Measurements from ENCODE around the gene DNAJC4. TPM values are rescaled to one million over a fixed set of nuclear protein-coding genes. Genes with fewer than 3 reads are reported as not detected.

DNAJC4 gene
- total RNA-seq, 3 donors from 2014 or later: 23.6 to 33.5 (median 32.6) TPM

DNA sequence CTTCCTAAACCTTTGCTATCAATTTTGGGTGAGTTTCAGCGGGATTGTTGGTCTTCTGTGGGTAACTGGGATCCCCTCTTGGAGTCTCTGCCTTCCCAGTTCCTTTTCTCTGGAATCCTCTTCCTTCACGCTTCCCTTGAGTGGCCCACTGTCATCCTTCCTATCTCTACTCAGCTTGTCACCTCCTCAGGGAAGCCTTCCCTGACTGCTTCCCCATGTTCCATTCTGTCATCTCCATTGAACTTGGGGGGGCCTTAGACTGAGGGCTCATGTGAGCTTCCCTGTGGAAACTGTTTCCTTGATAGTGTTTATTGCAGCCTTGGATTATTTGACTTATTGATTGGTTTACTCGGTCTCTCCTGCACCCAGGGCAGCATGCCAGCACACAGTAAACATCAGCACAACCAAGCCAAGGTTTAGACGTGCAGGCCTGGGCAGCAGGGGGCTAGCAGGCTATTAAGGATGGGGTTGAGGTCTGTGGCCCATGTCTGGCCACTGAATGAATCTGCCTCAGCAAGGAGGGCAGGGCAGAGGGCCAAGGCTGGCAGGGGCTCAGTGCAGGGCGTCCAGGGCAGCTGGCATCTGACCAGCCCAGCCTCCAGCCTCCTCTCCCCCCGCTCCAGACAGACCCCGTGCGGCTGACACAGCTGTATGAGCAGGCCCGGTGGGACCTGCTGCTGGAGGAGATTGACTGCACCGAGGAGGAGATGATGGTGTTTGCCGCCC is 11.6 kb upstream of the DNAJC4 start:
- Histone ChIP-seq H3K27me3 (no peaks in the 10 kb centered on the region), H3K4me1 (no peaks in the 10 kb centered on the region), H3K36me3 (no peaks in the 10 kb centered on the region), H3K4me3 (no peak overlapping the region), H3K9me3 (no peaks in the 10 kb centered on the region), H3K27ac (no peak overlapping the region)
- DNase-seq (ENCODE audit: low spot score in 2 of 2): no peak
- intact Hi-C loops (cut with DNase I; ENCODE audit: low total_unique reads): no loop called here
- TF ChIP-seq, protein P1, sequence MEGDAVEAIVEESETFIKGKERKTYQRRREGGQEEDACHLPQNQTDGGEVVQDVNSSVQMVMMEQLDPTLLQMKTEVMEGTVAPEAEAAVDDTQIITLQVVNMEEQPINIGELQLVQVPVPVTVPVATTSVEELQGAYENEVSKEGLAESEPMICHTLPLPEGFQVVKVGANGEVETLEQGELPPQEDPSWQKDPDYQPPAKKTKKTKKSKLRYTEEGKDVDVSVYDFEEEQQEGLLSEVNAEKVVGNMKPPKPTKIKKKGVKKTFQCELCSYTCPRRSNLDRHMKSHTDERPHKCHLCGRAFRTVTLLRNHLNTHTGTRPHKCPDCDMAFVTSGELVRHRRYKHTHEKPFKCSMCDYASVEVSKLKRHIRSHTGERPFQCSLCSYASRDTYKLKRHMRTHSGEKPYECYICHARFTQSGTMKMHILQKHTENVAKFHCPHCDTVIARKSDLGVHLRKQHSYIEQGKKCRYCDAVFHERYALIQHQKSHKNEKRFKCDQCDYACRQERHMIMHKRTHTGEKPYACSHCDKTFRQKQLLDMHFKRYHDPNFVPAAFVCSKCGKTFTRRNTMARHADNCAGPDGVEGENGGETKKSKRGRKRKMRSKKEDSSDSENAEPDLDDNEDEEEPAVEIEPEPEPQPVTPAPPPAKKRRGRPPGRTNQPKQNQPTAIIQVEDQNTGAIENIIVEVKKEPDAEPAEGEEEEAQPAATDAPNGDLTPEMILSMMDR (IDR thresholded peaks at IDR 0.05): no peak
- no peak for TF ChIP-seq POLR2A (IDR thresholded peaks at IDR 0.05)
- no peak for TF ChIP-seq POLR2AphosphoS5 (IDR thresholded peaks at IDR 0.05)

DNA sequence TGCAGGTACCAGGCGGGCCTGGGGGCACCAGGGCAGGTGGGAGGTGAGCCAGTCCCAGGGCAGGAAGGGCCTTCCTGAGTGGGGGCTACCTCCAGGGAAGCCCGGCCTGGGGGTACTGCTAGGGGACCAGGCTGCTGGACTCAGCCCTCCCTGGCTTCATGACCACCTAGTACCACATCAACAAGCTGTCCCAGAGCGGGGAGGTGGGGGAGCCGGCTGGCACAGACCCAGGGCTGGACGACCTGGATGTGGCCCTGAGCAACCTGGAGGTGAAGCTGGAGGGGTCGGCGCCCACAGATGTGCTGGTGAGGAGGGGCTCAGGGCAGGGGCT is 11.0 kb upstream of the DNAJC4 start:
- no peaks in the 10 kb centered on the region for H3K27me3 ChIP-seq
- DNase-seq (ENCODE audit: low spot score in 2 of 2): no peak
- no peak overlapping the region for H3K27ac ChIP-seq
- H3K4me3 ChIP-seq: no peak overlapping the region
- TF ChIP-seq POLR2A (IDR thresholded peaks at IDR 0.05): no peak
- TF ChIP-seq, protein P1 (IDR thresholded peaks at IDR 0.05): no peak
- no peak for TF ChIP-seq POLR2AphosphoS5 (IDR thresholded peaks at IDR 0.05)
- no peaks in the 10 kb centered on the region for H3K9me3 ChIP-seq
- no peaks in the 10 kb centered on the region for H3K36me3 ChIP-seq
- no peaks in the 10 kb centered on the region for H3K4me1 ChIP-seq
- intact Hi-C loops (cut with DNase I; ENCODE audit: low total_unique reads): no loop called here

DNA sequence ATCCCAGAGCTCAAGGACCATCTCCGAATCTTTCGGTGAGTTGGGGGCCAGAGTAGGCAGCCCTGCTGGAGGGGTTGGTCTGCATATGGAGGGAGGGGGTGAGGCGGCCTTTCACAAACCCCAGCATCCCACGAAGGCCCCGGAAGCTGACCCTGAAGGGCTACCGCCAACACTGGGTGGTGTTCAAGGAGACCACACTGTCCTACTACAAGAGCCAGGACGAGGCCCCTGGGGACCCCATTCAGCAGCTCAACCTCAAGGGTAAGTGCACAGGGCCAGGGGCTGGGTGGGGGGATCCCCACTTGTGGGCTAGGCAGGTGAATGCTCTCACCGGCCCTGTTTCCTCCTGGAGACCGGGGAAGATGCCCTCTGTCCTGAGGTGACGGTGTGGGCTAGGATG is 10.6 kb upstream of the DNAJC4 start:
- Histone ChIP-seq H3K27me3 (no peaks in the 10 kb centered on the region), H3K4me3 (no peak overlapping the region), H3K36me3 (no peaks in the 10 kb centered on the region), H3K9me3 (no peaks in the 10 kb centered on the region), H3K27ac (no peak overlapping the region), H3K4me1 (no peaks in the 10 kb centered on the region)
- TF ChIP-seq POLR2AphosphoS5 (IDR thresholded peaks at IDR 0.05) (no peak), POLR2A (IDR thresholded peaks at IDR 0.05) (no peak)
- TF ChIP-seq, protein P1 (IDR thresholded peaks at IDR 0.05): no peak
- intact Hi-C loops (cut with DNase I; ENCODE audit: low total_unique reads): no loop called here
- no peak for DNase-seq (ENCODE audit: low spot score in 2 of 2)

DNA sequence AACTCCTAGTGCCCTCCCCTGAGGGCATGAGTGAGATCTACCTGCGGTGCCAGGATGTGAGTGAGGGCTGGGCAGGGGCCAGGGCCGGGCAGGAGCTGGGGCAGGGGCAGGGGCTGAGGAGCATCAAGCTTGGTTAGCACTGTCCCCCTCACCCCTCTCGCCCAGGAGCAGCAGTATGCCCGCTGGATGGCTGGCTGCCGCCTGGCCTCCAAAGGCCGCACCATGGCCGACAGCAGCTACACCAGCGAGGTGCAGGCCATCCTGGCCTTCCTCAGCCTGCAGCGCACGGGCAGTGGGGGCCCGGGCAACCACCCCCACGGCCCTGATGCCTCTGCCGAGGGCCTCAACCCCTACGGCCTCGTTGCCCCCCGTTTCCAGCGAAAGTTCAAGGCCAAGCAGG is 10.1 kb upstream of the DNAJC4 start:
- TF ChIP-seq POLR2A (IDR thresholded peaks at IDR 0.05): no peak
- TF ChIP-seq, protein P1 (IDR thresholded peaks at IDR 0.05): no peak
- no peak for TF ChIP-seq POLR2AphosphoS5 (IDR thresholded peaks at IDR 0.05)
- H3K36me3 ChIP-seq: no peaks in the 10 kb centered on the region

DNA sequence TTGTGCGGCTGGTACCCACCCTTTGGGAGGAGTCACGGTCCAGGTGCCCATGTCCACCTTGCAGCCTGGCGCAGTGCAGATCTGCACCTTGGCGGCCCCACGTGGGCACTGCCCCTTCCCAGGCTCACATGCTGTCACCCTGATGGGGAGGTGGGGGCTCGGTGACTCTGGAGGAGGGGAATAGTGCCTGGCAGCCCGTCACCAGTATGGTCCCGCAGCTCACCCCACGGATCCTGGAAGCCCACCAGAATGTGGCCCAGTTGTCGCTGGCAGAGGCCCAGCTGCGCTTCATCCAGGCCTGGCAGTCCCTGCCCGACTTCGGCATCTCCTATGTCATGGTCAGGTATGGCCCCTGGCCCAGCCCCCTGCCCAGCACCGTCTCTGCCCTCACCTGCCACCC is 9.6 kb upstream of the DNAJC4 start:
- TF ChIP-seq POLR2AphosphoS5 (IDR thresholded peaks at IDR 0.05) (no peak), POLR2A (IDR thresholded peaks at IDR 0.05) (no peak)
- TF ChIP-seq, protein P1 (IDR thresholded peaks at IDR 0.05): no peak
- H3K36me3 ChIP-seq: no peaks in the 10 kb centered on the region

More for the DNA sequence above, 10.1 kb upstream of the DNAJC4 start:
- DNase-seq (ENCODE audit: low spot score in 2 of 2): no peak
- no peak overlapping the region for H3K4me3 ChIP-seq
- H3K27me3 ChIP-seq: no peaks in the 10 kb centered on the region
- no peaks in the 10 kb centered on the region for H3K4me1 ChIP-seq
- intact Hi-C loops (cut with DNase I; ENCODE audit: low total_unique reads): no loop called here
- no peak overlapping the region for H3K27ac ChIP-seq
- no peaks in the 10 kb centered on the region for H3K9me3 ChIP-seq

More for the DNA sequence above, 9.6 kb upstream of the DNAJC4 start:
- no peaks in the 10 kb centered on the region for H3K4me1 ChIP-seq
- no peaks in the 10 kb centered on the region for H3K9me3 ChIP-seq
- H3K4me3 ChIP-seq: no peak overlapping the region
- H3K27me3 ChIP-seq: no peaks in the 10 kb centered on the region
- H3K27ac ChIP-seq: no peak overlapping the region
- no peak for DNase-seq (ENCODE audit: low spot score in 2 of 2)
- intact Hi-C loops (cut with DNase I; ENCODE audit: low total_unique reads): no loop called here
